ENCODE results near the gene ATG2B.
"Not testable (repeated sequence)": the region's sequence is repeated elsewhere in the genome, so short reads cannot be mapped to it uniquely, and the experiment has no call there.

Gene ATG2B

GRCh38 chr14:96252323-96252998, 110.7 kb downstream of the ATG2B start:
- H3K4me3 ChIP-seq (ENCODE audit: low read length), result no peak overlapping the region
- no peak for TF ChIP-seq ZNF274 (IDR thresholded peaks at IDR 0.05; ENCODE audit: low read depth, low read length)

GRCh38 chr14:96251656-96252155, 111.4 kb downstream of the ATG2B start:
- no peak for TF ChIP-seq ZNF274 (IDR thresholded peaks at IDR 0.05; ENCODE audit: low read depth, low read length)
- no peak overlapping the region for H3K4me3 ChIP-seq (ENCODE audit: low read length)

- no peak overlapping the region for H3K4me3 ChIP-seq (ENCODE audit: low read length)
- no peak for TF ChIP-seq ZNF274 (IDR thresholded peaks at IDR 0.05; ENCODE audit: low read depth, low read length)
Measured at GRCh38 chr14:96250485-96250884, 112.7 kb downstream of the ATG2B start.

- TF ChIP-seq ZNF274 (IDR thresholded peaks at IDR 0.05; ENCODE audit: low read depth, low read length), result no peak
- no peak overlapping the region for H3K4me3 ChIP-seq (ENCODE audit: low read length)
Measured at GRCh38 chr14:96249029-96249428, 114.1 kb downstream of the ATG2B start.

GRCh38 chr14:96247031-96247430, 116.1 kb downstream of the ATG2B start:
- no peak for TF ChIP-seq ZNF274 (IDR thresholded peaks at IDR 0.05; ENCODE audit: low read depth, low read length)
- no peak overlapping the region for H3K4me3 ChIP-seq (ENCODE audit: low read length)

- no peak for TF ChIP-seq ZNF274 (IDR thresholded peaks at IDR 0.05; ENCODE audit: low read depth, low read length)
- no peak overlapping the region for H3K4me3 ChIP-seq (ENCODE audit: low read length)
Measured at GRCh38 chr14:96246539-96246847, 116.6 kb downstream of the ATG2B start.

- TF ChIP-seq ZNF274 (IDR thresholded peaks at IDR 0.05; ENCODE audit: low read depth, low read length), result no peak
- H3K4me3 ChIP-seq (ENCODE audit: low read length), result no peak overlapping the region
Measured at GRCh38 chr14:96245710-96246538, 117.2 kb downstream of the ATG2B start.

- H3K4me3 ChIP-seq (ENCODE audit: low read length), result not testable (repeated sequence)
Measured at GRCh38 chr14:96245074-96245473, 118.1 kb downstream of the ATG2B start.

- no peak for TF ChIP-seq ZNF274 (IDR thresholded peaks at IDR 0.05; ENCODE audit: low read depth, low read length)
- no peak overlapping the region for H3K4me3 ChIP-seq (ENCODE audit: low read length)
Measured at GRCh38 chr14:96243785-96244184, 119.4 kb downstream of the ATG2B start.

- no peak overlapping the region for H3K4me3 ChIP-seq (ENCODE audit: low read length)
- no peak for TF ChIP-seq ZNF274 (IDR thresholded peaks at IDR 0.05; ENCODE audit: low read depth, low read length)
Measured at GRCh38 chr14:96242126-96242525, 121.0 kb downstream of the ATG2B start.

GRCh38 chr14:96240641-96241040, 122.5 kb downstream of the ATG2B start:
- no peak for TF ChIP-seq ZNF274 (IDR thresholded peaks at IDR 0.05; ENCODE audit: low read depth, low read length)

GRCh38 chr14:96239711-96240141, 123.4 kb downstream of the ATG2B start:
- no peak overlapping the region for H3K4me3 ChIP-seq (ENCODE audit: low read length)
- no peak for TF ChIP-seq ZNF274 (IDR thresholded peaks at IDR 0.05; ENCODE audit: low read depth, low read length)

More at GRCh38 chr14:96240641-96241040, 122.5 kb downstream of the ATG2B start:
- no peak overlapping the region for H3K4me3 ChIP-seq (ENCODE audit: low read length)

GRCh38 chr14:96238676-96239265, 124.4 kb downstream of the ATG2B start:
- no peak overlapping the region for H3K4me3 ChIP-seq (ENCODE audit: low read length)
- TF ChIP-seq ZNF274 (IDR thresholded peaks at IDR 0.05; ENCODE audit: low read depth, low read length), result no peak

GRCh38 chr14:96237641-96238040, 125.5 kb downstream of the ATG2B start:
- no peak for TF ChIP-seq ZNF274 (IDR thresholded peaks at IDR 0.05; ENCODE audit: low read depth, low read length)
- no peak overlapping the region for H3K4me3 ChIP-seq (ENCODE audit: low read length)

- no peak for TF ChIP-seq ZNF274 (IDR thresholded peaks at IDR 0.05; ENCODE audit: low read depth, low read length)
- H3K4me3 ChIP-seq (ENCODE audit: low read length), result no peak overlapping the region
Measured at GRCh38 chr14:96235426-96235825, 127.7 kb downstream of the ATG2B start.

Measured in GM08714 (cell line).